ENCODE measurements around the gene USP22. TPM values are rescaled to one million over a fixed set of nuclear protein-coding genes. Genes with fewer than 3 reads are reported as not detected.
A peak's percentile ranks its signal among the peaks of the same experiment; 100 is the strongest.

USP22 gene
- total and polyA plus RNA-seq, 2 of the 13 experiments (the other 11 are each of a cell fraction or from before 2014, with no cell fraction given): 98.0 to 130 TPM

DNA sequence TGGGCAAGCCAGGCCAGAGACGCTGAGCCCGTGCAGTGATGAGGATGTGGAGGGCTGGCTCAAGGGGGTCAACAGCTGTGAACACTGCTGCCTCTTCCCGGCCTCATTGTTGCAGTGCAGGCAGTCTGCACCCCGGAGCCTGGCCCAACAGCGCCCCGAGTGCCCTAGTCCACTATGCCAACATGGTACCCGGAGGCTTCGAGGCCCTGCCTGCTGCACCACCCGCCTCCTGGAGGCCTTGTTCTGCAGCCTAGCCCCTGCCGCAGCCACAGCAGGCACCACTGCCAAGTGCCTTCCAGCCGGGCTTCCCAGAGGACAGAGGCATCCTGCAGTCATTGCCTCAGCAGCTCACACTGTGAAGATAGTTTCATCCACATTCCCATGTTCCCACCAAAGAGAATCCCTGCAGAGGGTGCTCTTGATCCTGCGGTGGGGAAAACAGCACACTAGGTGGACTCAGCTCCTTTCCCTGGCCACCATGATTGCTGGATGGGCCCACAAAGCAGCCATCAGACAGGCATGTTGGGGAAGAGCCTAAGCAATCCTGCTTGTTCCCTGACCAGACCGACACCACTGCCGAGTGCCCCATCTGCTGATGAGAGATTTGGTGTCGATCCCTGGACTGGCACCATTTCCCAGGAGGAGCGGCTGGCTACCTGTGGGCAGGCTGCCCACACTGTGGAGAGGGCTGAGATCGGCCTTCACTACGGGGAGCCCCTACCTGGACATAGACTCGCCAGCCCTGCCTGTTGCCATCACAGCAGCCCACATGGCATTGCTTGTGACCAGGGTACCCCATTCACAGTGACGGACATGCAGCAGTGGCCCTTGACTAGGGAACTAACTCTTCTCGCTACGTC lies 44.9 kb downstream of the USP22 start:
- Histone ChIP-seq H3K9me3 (ENCODE audit: low read length) (no peaks in the 10 kb centered on the region), H3K4me1 (ENCODE audit: insufficient read depth, low read length) (peaks cover 24% of the 10 kb centered on the region), H3K4me2 (ENCODE audit: low read depth, low read length) (no peak overlapping the region), H4K20me1 (ENCODE audit: insufficient read depth, low read length) (peaks cover 34% of the 10 kb centered on the region), H3K27me3 (ENCODE audit: control insufficient read depth in 1 of 2, insufficient read depth in 2 of 2, low read length in 2 of 2) (no peaks in the 10 kb centered on the region), H3K79me2 (ENCODE audit: insufficient read depth, low read length) (no peaks in the 10 kb centered on the region), H3K4me3 (replicated peaks in 1 of 3; ENCODE audit: insufficient read depth in 1 of 3, low read depth in 2 of 3, low read length in 3 of 3) (no peak overlapping the region), H2AFZ (ENCODE audit: low read length) (no peak overlapping the region), H3K36me3 (replicated peaks in 1 of 2; ENCODE audit: control insufficient read depth in 1 of 2, insufficient read depth in 2 of 2, low read length in 2 of 2) (peaks cover 9 to 27% of the 10 kb centered on the region in 2 experiments; a peak in 4 of 5 replicates), H3K27ac (ENCODE audit: extremely low read length, insufficient read depth, low read length) (no peak overlapping the region), H3K9ac (ENCODE audit: insufficient read depth, low read depth, low read length) (no peak overlapping the region)
- WGBS (ENCODE audit: low lambda C conversion rate): 100% methylated on average over 8 of the region's 22 CpGs
- ATAC-seq: peak; percentile 9
- ChIA-PET CTCF (ENCODE audit: low intra/inter-chr PET ratio, low total read pairs) (no interaction called here), POLR2A (no interaction called here)
- intact Hi-C loops (cut with micrococcal nuclease; ENCODE audit: unreplicated experiment): no loop called here
- no peak for FAIRE-seq
- BruUV-seq (replicated peaks): no TSS peak
- in situ Hi-C loops (cut with HindIII; ENCODE audit: extremely low pct_ligation_motif_present, low pct_unique_long_range_greater_than_20kb): no loop called here
- DNase-seq (ENCODE audit: low spot score): no peak
- TF ChIP-seq MTA3 (CRISPR knock-in tag; IDR thresholded peaks at IDR 0.05): no peak
- TF ChIP-seq IRF2 (CRISPR knock-in tag; IDR thresholded peaks at IDR 0.05): no peak
- TF ChIP-seq ARNT2 (CRISPR knock-in tag; IDR thresholded peaks at IDR 0.05; ENCODE audit: low read depth): 0 out of 2 replicates have a peak, but pooled peaks have one; percentile 24
- TF ChIP-seq HNRNPL (IDR thresholded peaks at IDR 0.05; ENCODE audit: low read depth, low read length): 0 out of 2 replicates have a peak, but pooled peaks have one; percentile 45
- TF ChIP-seq, protein P1, sequence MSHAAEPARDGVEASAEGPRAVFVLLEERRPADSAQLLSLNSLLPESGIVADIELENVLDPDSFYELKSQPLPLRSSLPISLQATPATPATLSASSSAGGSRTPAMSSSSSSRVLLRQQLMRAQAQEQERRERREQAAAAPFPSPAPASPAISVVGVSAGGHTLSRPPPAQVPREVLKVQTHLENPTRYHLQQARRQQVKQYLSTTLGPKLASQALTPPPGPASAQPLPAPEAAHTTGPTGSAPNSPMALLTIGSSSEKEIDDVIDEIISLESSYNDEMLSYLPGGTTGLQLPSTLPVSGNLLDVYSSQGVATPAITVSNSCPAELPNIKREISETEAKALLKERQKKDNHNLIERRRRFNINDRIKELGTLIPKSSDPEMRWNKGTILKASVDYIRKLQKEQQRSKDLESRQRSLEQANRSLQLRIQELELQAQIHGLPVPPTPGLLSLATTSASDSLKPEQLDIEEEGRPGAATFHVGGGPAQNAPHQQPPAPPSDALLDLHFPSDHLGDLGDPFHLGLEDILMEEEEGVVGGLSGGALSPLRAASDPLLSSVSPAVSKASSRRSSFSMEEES (CRISPR knock-in tag; IDR thresholded peaks at IDR 0.05): no peak
- TF ChIP-seq RBFOX2 (IDR thresholded peaks at IDR 0.05; ENCODE audit: low read depth, low read length): no peak
- peak; percentile 69 for TF ChIP-seq RBM22 (optimal IDR thresholded peaks at IDR 0.05; ENCODE audit: low read length)
- no peak for TF ChIP-seq THYN1 (CRISPR knock-in tag; IDR thresholded peaks at IDR 0.05; ENCODE audit: borderline replicate concordance, low read depth)
- no peak for TF ChIP-seq MTF1 (CRISPR knock-in tag; IDR thresholded peaks at IDR 0.05)
- peak; percentile 92 for TF ChIP-seq AGO2 (optimal IDR thresholded peaks at IDR 0.05; ENCODE audit: low read depth, low read length)
- TF ChIP-seq MEIS2 (CRISPR knock-in tag; IDR thresholded peaks at IDR 0.05): no peak
- no peak for TF ChIP-seq HOXA5 (CRISPR knock-in tag; IDR thresholded peaks at IDR 0.05)
- peak; percentile 67 for TF ChIP-seq AGO1 (IDR thresholded peaks at IDR 0.05; ENCODE audit: low read depth, low read length, poor library complexity, severe bottlenecking)
- TF ChIP-seq, protein P2, sequence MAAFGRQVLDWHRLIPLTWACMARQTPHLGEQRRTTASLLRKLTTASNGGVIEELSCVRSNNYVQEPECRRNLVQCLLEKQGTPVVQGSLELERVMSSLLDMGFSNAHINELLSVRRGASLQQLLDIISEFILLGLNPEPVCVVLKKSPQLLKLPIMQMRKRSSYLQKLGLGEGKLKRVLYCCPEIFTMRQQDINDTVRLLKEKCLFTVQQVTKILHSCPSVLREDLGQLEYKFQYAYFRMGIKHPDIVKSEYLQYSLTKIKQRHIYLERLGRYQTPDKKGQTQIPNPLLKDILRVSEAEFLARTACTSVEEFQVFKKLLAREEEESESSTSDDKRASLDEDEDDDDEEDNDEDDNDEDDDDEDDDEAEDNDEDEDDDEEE (CRISPR knock-in tag; IDR thresholded peaks at IDR 0.05): no peak
- TF ChIP-seq, protein P3, sequence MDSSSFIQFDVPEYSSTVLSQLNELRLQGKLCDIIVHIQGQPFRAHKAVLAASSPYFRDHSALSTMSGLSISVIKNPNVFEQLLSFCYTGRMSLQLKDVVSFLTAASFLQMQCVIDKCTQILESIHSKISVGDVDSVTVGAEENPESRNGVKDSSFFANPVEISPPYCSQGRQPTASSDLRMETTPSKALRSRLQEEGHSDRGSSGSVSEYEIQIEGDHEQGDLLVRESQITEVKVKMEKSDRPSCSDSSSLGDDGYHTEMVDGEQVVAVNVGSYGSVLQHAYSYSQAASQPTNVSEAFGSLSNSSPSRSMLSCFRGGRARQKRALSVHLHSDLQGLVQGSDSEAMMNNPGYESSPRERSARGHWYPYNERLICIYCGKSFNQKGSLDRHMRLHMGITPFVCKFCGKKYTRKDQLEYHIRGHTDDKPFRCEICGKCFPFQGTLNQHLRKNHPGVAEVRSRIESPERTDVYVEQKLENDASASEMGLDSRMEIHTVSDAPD (CRISPR knock-in tag; IDR thresholded peaks at IDR 0.05): no peak
- TF ChIP-seq BHLHE40 (IDR thresholded peaks at IDR 0.05; ENCODE audit: low read length): no peak
- TF ChIP-seq ZNF564 (CRISPR knock-in tag; IDR thresholded peaks at IDR 0.05): no peak
- TF ChIP-seq ZNF510 (CRISPR knock-in tag; IDR thresholded peaks at IDR 0.05; ENCODE audit: low read depth): no peak
- TF ChIP-seq ZNF781 (CRISPR knock-in tag; IDR thresholded peaks at IDR 0.05; ENCODE audit: borderline replicate concordance, not compliant biosample characterization): no peak
- no peak for TF ChIP-seq ZC3H4 (CRISPR knock-in tag; IDR thresholded peaks at IDR 0.05; ENCODE audit: borderline replicate concordance)
- TF ChIP-seq TCF7 (IDR thresholded peaks at IDR 0.05; ENCODE audit: low read depth): no peak
- no peak for TF ChIP-seq ZNF569 (CRISPR knock-in tag; IDR thresholded peaks at IDR 0.05; ENCODE audit: borderline replicate concordance)
